HG03060 (cell line): ENCODE data around the gene ZNF768.
"Not testable (repeated sequence)": the region's sequence is repeated elsewhere in the genome, so short reads cannot be mapped to it uniquely, and the experiment has no call there.

Experiments
- ATAC-seq: cut with Tn5 transposase; IDR thresholded peaks from one replicate; pipeline ENCODE4 v1.9.1; 2021; ENCODE audit warnings: low read depth, moderate number of reproducible peaks; ENCODE audit not compliant: unreplicated experiment

Gene ZNF768

DNA sequence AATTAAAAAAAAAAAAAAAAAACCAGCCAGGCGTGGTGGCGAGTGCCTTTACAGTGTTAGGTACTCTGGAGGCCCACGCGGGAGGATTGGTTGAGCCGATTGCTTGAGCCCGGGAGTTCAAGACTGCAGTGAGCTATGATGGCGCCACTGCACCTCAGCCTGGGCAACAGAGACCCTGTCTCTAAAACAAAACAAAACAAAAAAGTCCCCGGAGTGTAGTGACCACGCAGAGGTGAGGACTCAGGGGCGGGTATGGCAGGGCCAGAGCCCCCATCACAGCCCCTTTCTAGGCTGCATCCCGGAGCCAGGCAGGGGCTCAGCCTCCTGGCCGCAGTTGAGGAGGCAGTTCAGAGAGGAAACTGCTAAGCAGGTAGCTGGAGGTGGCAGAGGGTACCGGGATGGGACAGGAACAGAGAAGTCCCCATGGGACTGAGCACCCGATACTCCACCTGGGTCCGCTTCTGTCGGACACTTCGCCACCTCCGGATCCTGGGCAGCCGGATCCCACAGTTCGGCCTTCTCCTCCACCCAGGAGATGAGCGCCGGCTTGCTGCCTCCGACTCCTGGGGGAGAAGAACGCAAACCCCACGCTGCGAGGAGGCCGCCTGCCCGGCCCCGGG lies 7.5 kb upstream of the ZNF768 start:
- no peak for ATAC-seq

DNA sequence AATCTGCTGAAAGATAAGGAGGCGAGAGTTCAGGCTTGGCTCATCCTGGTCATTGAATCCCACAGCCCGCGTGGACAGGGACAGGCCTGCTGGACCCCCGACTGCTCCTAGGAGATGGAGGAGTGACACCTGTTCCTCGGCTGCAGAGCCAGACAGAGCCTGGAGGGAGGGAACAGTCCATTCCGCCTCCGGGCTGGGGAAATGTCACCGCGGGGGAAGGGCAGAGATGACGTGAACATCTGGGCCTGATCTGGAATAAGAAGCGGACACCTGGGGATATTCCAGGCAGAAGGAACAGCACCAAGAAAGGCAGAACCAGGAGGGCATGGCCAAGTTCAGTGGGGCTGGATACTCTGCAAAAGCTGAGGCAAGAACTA lies 6.8 kb upstream of the ZNF768 start:
- no peak for ATAC-seq

GRCh38 chr16:30532285-30533145 lies 6.1 kb upstream of the ZNF768 start:
- no peak for ATAC-seq

DNA sequence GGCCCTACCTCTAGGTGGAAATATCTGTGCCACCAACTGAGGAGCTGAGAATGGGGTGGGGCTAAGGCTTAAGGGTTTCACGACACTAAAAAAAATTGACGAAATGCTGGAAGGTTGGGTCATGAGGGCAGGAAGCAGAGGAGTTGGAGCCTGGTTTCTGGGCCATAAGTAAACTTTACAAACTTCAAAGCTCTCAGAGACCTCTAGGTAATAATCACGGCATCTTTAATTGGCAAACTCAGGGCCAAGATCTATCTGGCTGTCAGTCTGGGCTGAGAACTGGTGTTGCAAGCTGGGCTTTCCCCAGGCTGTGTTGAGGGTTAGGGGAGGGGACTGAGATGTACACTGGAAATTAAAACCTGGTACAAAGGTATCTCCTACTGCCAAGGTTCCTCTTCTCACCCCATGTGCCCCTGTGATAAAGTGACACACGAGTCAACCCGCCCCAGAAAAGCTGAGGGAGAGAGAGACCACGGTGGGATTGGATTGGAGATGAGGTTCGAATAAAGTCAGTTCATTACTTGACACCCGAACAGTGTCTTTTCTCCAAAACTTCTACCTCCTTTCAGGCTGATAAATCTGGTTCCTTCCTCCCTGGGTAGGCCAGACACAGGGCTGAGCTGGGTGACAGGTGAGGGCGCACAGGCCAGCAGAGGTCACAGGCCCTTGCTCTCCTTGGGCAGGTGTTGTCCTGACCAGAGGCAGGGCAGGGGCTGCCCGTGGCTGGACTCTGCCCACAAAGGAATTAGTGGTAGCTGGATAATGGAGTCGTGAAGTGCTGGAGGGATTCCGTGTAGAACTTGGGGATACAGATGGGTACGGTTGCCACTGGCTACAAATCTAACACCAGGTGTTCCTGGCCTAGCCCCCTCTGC lies 4.0 kb upstream of the ZNF768 start:
- no peak for ATAC-seq

- ATAC-seq, result no peak
Observed at GRCh38 chr16:30528799-30529457, 2.6 kb upstream of the ZNF768 start.

DNA sequence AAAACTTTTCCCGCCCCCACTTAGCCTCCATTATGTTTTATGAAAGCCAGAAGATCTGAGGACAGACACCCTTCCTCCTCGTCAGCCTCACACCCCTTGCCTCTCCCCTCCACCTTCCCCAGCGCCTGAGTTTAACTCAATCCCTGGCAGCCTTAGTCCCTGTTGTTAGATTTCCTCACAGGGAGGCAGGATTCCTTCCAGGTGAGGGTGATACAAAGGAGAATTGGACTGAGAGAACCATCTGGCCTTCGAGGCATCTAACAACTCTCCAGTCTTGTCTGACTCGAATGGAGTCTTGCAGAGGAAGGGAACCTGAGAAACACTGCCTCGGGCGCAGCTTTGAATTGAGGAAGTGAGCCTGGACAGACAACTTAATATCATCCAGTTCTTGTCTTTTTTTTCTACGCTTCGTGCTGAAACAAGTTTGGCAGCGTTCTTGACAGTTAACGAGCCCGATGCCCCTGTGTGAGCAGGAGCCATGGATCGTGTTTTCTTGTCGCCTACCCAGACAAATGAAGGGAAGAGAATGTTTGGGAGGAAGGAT lies 1.3 kb upstream of the ZNF768 start:
- no peak for ATAC-seq

- ATAC-seq, result peak; percentile 64
Observed at GRCh38 chr16:30526823-30527634, 663 bp upstream of the ZNF768 start.

DNA sequence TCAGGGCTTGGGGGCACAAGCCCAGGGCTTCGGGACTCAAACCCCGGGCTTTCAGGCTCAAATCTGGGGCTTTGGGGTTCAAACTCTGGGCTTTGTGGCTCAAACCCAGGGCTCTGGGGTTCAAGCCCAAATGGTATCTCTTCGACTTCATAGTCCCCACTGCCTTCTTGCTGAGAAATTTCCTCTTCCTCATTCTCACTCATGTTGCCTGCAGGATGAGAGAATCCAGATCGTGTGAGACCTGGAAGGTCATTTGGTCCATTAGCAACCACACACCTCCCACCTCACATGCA lies 576 bp downstream of the ZNF768 start:
- ATAC-seq, result no peak

DNA sequence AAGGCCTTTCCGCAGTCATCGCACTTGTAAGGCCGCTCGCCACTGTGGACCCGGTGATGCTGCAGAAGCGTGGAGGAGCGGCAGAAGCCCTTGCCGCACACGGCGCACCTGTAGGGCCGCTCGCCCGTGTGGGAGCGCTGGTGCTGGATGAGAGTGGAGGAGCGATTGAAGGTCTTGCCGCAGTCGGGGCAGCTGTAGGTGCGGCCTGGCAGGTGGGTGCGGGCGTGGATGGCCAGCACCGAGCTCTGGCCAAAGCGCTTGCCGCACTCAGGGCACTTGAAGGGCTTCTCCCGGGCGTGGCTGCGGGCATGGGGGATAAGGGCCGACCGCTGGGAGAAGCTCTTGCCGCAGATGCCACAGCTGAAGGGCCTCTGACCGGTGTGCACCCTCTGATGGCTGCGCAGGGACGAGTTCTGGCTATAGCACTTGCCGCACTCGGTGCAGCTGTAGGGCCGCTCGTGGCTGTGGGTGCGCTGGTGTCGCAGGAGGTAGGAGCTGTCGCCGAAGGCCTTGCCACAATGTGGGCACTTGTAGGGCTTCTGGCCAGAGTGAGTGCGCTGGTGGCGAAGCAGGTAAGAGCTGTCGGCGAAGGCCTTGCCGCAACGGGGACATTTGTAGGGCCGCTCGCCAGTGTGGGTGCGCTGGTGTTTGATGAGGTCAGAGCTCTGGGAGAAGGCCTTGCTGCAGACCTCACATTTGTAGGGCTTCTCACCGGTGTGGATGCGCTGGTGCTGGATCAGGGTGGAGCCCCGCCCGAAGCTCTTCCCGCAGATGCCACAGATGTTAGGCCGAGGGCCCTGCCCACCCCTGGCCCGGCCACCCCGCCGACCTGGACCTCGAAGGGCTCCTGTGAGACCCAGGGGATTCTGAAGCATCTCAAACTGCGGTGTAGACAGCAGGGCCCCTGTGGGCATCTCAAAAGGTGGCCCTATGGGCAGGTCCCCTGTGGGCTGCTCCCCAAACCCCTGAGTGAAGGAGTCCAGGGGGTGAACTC lies 1.5 kb downstream of the ZNF768 start:
- ATAC-seq, result no peak

DNA sequence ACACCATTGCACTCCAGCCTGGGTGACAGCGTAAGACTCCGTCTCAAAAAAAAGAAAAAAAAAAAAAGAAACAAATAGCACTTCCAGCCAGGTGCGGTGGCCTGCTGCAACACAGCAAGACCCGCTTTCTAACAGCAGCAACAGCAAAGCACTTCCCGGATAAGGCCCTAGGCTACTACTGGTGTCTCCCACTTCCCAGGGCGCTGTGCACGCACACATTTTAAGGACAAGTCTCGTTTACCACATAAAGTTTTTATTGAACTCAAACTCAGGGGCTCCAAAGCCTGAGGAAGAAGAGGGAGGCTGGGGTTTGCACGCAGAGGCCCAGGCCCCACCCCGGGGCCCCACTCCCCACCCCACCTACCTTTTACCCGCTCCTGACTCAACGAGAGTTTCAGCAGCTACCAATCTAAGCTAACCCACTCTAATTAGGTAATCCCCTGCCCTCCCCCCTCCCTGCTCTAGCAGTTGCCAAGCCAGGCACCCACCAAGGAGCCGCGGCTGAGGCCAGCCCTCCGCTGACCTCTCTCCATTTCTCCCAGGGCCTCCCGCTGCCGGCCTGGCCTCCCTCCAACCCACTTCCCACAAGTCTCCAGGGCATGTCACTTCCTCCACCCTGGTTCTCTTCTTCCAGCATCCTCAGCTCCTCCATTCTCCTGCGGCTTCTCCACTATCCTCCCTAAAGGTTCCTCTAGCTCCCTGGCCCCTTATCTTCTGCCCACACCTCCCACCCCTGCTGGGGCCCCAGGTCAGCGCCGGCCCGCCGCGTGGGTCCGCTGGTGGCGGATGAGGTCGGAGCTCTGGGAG lies 2.4 kb downstream of the ZNF768 start:
- no peak for ATAC-seq

GRCh38 chr16:30522702-30523463 lies 3.5 kb downstream of the ZNF768 start:
- not testable (repeated sequence) for ATAC-seq

DNA sequence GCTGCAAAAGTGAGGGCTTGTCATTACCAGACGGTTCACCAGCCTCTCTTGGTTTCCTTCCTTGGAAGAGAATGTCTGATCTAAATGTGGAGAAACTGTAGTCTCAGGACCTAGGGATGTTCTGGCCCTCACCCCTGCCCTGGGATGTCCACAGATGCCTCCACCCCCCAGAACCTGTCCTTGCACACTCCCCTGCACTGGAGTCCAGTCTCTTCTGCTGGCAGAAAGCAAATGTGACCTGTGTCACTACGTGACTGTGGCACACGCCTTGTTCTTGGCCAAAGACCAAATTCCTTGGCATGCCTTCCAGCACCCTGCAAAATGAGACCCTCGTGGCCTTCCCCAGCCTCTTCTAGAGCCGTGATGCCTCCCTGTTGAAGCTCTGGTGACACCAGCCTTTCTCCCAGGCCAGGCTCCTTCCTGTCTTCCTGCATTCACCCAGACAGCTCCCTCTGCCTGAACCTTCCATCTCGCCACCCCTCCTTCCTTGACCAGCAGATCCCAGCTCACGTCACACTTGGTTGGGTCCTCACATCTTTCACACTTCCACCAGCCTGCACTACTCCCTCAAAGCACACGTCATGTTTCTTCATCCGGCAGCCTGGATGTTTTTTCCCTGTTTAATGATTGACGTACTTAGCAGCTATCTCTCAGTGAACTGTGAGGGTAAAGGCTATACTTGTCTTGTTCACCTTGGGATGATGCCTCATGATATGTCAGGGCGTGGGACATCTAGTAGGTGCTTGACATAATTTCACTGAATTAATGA lies 4.3 kb downstream of the ZNF768 start:
- ATAC-seq, result no peak

DNA sequence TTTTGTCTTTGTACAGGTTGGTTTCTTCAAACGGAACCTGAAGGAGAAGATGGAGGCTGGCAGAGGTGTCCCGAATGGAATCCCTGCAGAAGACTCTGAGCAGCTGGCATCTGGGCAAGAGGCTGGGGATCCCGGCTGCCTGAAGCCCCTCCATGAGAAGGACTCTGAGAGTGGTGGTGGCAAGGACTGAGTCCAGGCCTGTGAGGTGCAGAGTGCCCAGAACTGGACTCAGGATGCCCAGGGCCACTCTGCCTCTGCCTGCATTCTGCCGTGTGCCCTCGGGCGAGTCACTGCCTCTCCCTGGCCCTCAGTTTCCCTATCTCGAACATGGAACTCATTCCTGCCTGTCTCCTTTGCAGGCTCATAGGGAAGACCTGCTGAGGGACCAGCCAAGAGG lies 4.9 kb downstream of the ZNF768 start:
- no peak for ATAC-seq

DNA sequence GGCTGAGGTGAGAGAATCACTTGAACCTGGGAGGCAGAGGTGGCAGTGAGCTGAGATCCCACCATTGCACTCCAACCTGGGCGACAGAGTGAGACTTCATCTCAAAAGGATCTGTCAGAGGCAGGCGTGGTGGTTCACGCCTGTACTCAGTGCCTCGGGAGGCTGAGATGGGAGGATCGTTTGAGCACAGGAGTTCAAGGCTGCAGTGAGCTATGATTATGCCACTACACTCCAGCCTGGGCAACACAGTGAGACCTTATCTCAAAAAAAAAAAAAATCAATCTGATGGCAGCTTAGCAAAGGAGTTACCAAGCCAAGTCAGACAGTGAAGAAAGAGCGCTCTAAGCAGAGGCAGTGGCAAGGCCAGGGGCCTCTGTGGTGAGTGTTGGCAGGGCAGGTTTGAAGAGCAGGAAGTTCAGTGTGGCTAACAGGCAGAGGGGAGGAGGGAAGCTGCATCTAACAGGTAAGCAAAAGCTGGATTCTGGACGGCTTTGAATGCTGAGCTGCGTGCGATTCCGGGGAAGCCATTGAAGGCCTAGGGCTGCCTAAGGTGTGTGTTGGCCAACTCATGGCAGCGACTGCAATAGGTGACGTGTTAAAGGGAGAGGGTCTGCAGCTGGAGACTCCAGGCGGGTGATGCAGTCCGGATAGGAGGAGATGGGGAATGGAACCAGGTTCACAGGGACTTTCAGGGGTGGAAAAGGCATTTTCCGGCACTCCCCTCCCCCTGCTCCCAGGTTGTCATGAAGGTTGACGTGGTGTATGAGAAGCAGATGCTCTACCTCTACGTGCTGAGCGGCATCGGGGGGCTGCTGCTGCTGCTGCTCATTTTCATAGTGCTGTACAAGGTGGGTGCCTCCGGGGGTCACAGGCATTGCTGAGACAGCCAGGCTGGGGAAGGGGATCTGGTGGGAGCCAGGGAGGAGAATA lies 7.0 kb downstream of the ZNF768 start:
- ATAC-seq, result no peak

DNA sequence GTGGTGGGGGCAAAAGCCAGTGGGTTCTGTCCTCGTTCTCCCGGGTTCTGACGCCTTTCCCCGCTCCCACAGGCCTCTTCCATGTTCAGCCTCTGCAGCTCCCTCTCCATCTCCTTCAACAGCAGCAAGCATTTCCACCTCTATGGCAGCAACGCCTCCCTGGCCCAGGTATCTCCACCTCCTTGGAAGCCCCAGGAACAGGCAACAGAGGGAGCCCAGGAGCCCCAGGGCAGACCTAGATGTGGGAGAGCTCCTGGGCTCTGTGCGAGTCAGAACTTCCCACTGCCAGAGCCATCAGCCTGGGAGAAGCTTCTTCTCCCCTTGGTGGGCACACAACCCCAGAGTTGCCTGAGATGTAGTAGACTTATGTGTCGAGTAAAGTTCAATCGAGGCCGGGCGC lies 7.8 kb downstream of the ZNF768 start:
- no peak for ATAC-seq
